CD4-positive, alpha-beta T cell treated with Interferon alpha-2 for 1 hour (primary cell): ENCODE results near the gene EMILIN2.
"Not testable (repeated sequence)": the region's sequence is repeated elsewhere in the genome, so short reads cannot be mapped to it uniquely, and the experiment has no call there.

Source experiments
- DNase-seq, 2 donors: peaks; one replicate each; pipeline ENCODE4 v3.0.0-alpha.2; 2020 to 2022

Gene EMILIN2

DNA sequence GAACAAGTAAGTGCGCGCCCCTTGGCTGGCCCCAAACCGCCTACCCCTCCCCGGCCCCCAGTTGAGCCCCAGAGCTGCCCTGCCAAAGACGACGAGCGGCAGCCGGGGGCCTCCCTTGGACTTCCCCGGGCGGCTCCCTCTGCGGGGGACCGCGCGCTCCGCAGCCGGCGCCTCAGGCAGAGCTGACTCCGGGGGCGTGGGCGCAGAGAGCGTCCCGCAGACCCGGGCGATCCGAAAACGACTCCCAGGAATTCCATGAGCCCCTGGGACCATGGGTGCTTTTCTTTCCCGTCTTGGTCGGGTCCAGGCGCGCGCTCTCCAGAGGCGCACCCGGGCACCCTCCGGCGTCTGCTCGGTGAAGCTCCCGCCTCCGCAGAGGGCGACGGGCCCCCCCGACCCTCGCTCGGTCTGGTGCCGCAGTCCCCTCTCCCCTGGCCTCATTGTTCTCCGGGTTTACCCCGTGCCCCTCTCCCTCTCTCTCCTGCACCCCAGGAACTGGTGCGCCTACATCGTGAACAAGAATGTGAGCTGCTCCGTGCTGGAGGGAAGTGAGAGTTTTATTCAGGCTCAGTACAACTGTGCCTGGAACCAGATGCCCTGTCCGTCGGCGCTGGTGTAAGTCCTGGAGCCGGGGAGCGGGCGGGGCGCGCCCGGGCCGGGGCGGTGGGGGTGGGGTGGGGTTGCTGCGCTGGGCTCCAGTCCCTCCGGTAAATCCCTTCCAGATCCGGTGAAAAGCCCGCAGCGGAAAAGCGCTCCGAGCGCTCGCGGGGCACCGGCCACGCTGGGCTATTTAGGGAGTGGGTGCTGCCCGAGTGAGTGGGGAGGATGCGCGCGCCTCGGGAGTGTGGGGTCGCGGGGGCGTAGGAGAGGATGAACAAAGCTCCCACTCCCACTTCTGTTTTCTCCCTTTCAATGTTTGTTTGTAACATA lies 776 bp downstream of the EMILIN2 start:
- peak; percentile 16 to 28 for DNase-seq

DNA sequence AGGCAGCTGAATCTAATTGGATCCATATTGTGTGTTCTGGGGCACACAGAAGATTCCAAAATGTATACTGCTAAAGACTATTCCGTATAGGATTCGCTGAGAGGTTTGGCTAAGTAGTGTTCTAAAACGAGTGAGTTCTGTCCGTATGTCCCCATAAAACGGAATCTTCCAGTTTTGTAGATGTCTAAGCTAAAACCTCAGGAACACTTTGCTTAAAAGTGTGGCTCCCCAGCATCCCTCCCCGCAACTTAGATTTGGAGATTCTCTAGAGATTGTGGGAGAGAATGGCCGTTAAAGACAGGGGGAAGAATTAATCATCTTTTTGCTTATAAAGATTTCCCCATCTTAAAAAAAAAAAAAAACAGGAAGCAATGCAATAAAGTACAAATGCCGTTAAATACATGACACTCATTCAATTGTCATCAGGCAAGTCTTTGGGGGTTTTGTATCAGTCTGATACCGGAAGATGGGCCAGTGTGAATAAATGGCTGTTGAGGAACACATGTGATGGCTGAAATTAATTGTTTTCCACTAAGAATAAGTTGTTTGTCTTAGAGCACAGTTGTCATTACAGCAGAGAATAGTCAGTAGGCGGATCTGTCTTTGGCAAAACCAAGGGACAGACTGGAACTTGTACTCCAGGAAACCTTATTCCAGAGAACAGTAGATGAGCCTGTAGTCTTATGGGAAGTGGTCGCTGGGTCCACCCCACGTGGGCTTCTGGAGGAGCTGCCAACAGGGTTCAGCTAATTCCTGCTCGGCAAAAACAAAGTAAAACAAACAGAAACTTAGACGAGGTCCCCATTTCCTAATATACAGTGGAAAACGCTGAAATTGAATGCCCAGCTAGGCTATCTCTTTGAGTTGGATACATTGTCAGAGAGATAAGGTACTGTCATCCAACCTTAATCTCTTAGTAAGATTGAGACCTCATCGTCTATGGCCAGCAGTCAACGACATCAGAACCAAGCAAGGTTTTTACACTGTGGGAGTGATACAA lies 1.7 kb downstream of the EMILIN2 start:
- DNase-seq = no peak

DNA sequence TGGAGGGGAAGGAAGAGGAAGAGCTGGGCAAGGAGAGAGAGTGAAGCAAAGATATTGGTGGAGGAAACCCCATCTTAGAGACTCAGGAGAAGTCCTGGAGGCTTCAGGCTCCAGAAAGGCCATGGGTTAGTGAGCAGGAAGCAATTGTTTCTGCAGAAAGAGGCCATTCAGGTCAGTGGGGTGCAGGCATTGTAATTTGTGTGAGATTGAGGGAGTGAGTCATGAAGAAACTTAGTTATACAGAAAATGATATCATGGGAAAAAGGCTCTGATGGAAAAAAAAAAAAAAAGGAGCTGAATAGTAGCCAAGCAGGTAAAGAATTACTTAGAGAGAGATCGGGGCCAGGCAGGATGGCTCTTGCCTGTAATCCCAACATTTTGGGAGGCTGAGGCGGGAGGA lies 4.0 kb downstream of the EMILIN2 start:
- DNase-seq = no peak

DNA sequence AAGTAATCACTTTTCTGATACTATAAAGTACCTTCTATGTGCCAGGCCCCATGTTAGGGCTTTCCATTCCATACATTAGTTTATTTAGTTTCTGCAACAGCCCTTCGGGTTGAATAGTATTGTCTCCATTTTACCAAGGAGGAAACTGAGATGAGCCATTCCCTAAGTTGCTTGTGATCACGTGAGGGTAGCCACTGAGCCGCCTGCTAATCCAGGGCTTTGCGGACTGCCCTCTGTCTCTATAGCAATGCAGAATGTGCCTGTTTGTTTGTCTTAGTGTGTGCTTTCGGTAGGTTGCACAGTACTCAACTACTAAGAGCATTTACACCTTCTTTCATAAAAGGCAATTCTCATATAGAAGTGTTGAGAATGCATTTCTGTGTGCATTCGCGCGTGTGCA lies 5.0 kb downstream of the EMILIN2 start:
- no peak for DNase-seq

DNA sequence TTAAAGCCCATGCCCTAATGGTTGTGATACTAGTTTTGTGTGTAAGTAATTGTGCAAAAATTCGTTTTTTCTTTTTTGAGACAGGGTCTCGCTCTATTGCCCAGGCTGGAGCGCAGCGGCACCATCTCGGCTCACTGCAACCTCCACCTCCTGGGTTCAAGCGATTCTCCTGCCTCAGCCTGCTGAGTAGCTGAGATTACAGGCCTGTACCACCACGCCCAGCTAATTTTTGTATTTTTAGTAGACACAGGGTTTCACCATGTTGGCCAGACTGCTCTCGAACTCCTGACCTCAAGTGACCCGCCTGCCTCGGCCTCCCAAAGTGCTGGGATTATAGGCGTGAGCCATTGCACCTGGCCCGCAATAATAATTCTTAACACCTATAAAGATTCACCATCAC lies 5.7 kb downstream of the EMILIN2 start:
- DNase-seq = not testable (repeated sequence)

DNA sequence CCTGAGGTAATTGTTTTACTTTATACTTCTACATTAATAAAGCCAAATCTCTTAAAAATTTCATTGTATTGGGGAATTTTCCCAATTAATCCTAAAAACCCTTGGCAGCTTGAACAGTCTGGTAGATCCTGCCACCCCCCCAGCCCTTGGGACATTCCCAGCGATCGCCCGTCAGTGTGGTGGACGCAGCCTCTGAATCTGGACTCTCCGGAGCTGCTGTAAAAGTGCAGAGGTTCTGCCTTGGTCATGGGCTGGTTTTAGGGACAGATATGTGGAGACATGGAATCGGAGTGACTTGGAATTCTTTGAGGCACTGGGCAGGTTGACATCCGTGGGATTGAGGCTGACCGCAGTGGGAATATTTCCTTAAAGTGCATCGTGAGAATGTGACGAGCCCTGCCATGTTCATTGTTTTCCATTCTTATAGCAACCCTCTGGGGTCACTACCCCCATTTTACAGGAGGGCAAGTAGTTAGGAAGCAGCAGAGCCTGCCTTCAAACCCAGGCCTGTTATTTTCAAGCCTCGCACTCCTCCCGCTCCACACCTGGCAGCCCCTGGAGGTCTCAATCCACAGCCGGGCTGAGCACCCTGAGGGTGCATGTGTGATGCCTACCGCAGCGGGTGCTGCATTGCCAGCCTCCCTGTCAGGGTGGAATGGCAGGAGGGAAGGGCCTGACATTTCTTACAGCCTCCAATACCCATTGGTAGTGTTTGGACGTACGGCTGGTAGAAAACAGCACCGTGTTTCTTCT lies 6.5 kb downstream of the EMILIN2 start:
- no peak for DNase-seq

DNA sequence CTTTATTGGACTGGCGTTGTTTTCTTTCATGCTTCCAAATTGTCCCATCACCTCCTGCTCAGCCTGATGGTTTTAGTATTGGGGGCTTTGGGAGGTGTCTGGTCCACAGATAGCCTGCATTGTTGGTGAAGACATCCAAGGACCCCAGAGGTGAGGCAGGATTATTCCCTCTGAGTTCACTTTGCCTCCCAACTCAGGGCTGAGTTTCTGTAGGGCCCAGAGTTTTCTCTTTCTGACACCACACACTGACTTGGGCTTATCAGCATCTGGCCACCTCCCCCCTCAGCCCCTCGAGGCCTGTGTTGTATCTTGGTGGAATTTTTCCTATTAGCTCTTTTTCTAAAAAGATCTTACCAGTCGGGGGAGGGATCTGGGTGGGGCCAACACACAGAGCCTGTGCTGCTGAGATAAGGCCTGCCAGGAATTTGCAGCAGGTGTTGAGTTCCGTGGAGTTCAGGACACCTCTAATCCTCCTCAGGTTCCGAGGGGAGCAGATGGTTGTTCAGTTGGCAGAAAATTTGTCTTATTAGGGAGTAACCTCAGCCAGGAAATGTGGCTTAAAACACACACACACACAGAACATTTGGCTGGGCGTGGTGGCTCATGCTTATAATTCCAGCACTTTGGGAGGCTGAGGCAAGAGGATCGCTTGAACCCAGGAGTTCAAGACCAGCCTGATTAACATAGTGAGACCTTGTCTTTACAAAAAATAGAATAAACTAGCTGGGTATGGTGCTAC lies 7.3 kb downstream of the EMILIN2 start:
- no peak for DNase-seq

DNA sequence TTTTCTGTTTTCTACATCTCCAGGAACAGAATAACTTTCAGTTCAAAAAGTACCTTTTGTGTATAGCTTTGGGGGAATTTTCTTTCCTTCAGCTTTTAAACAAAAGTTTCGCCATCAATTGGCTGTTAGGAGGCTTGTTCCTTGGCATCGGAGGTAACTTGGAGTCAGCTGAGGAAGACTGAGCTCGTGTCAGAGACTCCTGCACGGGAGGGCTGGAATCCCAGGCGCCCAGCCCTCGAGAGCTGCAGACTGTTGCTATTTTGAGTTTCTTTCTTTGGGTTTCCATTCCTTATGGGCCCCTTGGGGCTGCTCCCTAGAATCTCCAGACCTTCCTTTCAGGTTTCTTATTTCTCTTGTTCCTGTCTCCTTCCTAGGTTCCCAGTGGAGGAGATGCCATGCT lies 8.1 kb downstream of the EMILIN2 start:
- DNase-seq = no peak

DNA sequence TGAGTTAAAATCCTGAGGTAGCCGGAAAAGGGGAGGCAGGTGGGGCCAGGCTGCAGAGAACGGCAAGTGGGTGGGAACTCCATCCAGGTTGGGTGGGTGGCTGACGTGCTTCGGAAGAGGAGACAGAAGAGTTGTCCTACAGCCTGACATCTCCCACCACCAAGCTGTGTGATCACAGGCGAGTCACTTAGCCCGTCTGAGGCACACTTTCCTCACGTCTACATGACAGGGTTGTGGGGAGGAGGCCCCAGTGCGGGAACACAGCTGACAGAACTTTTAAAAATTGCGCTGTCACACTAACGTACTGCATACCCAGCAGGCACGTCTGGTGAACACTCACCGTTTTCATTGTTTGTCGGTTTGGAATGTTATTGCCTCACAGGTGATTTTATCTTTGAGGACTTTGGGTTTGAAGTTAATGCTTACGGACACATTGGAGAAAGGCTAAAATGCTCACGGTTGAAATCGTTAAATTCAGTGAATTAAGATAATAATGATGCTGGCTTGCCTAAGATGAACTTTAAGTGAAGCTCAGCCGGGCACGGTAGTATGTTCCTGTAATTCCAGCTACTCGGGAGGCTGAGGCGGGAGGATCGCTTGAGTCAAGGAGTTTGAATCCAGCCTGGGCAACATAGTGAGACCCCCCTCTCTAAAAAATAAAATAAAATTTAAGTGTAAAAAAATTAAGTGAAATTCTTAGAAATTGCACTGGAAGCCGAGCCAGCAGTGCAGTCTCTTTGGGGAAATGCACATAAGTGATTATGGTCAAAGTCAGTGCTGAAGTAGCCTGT lies 8.9 kb downstream of the EMILIN2 start:
- DNase-seq = no peak

DNA sequence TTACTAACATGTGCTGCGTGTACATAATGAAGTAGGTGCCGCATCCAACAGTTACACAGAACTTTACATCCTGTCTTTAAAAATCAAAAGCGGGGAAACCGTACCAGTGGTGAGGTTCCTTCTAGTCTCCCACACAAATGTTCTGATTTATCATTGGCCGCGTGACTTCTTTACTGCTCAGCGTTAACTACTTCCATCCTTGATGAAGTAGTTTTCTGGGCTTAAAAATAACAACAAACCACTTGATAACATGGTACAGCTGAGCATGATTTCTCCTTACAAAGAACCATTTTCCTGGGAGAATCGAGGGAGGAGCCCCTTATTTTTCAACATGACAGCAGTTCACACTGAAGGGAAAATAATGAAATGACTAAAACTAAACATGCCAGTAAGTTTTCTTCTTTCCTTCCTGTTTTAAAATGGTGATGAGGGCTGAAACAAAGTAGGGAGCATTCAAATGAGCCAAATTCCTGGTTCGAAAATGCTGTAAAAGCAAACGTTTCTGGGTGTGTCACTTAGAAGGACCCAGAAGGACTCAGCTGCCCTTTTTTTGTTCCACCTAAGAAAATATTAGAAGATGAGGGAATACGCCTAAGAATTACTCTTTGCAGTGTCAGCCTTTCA lies 9.9 kb downstream of the EMILIN2 start:
- DNase-seq = no peak

DNA sequence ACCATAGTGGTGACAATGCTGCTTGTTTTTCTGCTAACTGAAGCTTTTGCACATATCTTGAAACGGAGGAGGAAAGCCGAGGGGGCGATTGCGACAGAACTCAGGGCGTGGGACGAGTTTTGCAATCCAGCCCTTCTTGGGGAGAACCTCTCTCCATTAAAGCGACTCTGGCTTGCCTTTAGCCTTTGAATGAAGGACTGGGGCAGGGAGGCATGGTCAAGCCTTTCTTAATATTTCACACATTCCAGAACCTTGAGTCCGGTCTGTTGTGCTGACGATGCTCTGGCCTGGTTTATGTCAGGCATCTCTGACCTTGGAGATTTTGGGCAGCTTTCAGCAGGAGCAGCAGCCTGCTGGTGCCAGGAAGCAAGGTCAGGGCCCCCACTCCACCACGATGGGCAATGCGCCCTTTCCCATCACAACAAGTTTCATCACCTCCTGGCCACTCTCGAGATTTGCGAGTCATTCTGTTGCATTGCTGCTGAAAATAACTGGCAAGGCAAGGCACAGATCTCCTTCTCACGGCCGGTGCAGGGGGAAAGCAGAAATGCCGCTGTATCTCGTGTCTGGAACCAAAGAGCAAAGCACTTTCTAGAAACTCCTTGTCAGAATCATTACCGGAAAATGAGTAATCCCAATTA lies 10.8 kb downstream of the EMILIN2 start:
- peak in 1 of 2 donors; percentile 53 for DNase-seq

DNA sequence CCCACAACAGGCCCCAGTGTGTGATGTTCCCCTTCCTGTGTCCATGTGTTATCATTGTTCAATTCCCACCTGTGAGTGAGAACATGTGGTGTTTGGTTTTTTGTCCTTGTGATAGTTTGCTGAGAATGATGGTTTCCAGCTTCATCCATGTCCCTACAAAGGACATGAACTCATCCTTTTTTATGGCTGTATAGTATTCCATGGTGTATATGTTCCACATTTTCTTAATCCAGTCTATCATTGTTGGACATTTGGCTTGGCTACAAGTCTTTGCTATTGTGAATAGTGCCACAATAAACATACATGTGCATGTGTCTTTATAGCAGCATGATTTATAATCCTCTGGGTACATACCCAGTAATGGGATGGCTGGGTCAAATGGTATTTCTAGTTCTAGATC lies 13.6 kb downstream of the EMILIN2 start:
- not testable (repeated sequence) for DNase-seq

DNA sequence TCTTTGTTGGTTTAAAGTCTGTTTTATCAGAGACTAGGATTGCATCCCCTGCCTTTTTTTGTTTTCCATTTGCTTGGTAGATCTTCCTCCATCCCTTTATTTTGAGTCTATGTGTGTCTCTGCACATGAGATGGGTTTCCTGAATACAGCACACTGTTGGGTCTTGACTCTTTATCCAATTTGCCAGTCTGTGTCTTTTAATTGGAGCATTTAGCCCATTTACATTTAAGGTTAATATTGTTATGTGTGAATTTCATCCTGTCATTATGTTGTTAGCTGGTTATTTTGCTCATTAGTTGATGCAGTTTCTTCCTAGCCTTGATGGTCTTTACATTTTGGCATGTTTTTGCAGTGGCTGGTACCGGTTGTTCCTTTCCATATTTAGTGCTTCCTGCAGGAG lies 17.2 kb downstream of the EMILIN2 start:
- not testable (repeated sequence) for DNase-seq

DNA sequence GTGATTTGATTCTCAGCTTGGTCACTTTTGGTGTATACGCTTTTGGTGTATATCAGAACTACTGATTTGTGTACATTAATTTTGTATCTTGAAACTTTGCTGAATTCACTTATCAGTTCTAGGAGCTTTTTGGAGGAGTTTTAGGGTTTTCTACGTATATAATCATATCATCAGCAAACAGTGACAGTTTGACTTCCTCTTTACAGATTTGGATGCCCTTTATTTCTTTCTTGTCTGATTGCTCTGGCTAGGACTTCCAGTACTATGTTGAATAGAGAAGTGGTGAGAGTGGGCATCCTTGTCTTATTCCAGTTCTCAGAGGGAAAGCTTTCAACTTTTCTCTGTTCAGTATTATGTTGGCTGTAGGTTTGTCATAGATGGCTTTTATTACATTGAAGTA lies 19.7 kb downstream of the EMILIN2 start:
- DNase-seq = not testable (repeated sequence)

DNA sequence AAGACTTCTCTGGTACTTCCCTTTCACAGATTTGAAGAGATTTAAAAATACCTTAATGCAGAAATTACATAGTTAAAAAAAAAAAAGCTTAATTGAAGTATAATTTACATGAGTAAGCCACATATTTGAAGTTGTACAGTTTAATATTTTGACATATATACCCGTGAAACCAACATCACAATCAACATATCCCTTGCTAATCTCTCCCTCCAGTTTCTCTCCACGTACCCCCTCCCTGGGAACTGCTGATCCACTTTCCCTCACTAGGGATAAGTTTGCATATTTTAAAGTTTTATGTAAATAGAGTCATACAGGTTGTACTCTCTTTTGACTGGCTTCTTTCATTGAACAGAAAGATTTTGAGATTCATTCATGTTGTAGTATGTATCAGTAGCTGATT lies 22.4 kb downstream of the EMILIN2 start:
- no peak for DNase-seq

DNA sequence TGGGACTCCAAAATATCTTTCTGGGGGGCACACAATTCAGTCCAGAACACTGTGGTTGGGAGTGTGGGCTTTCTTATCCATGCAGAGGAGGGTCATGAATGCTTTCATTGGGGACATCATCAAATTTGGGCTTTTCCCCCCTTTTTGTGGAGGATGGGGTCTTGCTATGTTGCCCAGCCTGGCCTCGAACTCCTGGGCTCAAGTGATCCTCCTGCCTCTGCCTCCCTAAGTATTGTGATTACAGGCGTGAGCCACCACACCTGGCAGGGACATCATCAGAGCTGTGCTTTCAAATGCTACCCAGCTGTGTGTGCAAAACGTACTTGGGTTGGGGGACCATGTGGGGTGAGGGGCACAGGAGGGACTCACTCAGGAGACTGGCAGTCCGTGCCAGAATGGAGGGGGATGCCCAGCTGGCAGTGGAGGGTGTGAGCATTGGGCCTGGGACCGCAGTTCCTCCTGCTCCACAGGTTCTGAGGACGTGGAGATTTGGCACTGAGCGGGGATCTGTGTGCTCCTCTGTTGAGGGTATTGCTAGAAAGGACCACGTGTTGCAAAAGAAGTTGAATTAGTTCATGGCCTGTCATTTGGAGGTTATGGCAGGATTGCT lies 24.4 kb downstream of the EMILIN2 start:
- DNase-seq = no peak

DNA sequence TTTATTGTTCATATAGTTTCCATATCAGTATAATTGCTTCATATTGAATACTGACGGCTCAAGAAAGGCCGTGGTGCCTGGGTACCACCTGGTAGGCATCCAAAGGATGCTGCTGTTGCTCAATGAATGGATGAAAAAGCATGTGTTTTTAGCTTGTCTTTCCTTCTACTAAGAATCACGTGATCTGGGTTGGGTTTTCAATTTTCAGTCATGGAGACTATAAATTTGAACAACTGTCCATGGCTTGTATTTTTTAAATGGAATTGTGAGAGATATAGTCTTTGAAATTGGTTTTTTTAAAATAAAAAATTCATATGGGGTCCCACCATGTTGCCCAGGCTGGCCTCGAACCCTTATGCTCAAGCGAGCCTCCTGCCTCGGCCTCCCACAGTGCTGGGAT lies 25.3 kb downstream of the EMILIN2 start:
- DNase-seq = no peak

DNA sequence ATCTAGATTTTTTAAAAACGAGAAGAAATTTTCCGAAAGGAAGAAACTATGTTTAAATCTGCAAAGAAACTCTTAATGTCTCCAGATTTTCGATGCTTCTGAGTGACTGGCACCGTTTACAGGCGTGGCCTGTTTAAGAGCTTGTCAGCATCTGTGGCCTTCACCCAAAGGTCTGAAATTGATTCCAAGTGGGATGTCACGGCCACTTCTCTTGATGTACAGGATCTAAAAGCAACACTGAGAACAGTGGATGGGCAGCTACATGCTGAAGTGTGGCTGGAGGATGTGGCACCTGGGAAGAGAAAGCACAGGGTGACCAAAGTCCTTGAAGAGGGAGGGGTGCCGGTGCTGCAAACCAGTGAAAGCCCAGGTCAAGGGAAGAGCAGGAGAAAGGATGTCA lies 28.0 kb downstream of the EMILIN2 start:
- DNase-seq = no peak

DNA sequence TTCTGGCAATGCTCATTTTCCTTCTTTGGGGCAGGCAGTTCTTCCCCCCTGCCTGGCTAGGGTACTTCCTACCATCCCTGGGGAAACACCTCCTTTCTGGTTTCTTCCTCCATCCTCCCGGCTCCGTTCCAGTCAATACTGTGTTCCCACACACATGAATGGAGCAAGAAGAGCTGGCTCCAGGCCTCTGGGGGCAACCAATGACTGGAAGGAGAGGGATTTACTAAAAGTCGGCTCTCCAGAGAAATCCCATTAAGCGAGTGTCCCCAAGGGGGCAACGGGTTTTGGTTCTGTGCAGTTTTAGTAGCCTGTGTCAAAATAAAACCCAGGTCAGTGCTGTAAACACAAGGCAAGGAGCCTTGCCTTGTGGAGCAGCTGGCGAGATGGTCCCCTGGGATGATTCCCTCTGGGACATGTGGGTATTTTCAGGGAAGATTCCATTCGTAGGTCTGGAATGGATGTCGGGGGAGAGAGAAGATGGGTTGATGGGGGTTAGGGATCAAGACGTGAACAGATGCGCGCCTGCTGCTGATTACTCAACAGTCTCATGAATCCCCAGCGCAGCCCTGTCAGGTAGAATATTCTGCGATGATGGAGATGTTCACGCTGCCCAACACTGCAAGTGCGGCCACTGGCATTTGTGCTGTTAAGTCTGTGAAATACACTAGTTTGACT lies 32.0 kb downstream of the EMILIN2 start:
- no peak for DNase-seq
